ENCODE measurements around the gene CCDC183. TPM values are rescaled to one million over a fixed set of nuclear protein-coding genes. Genes with fewer than 3 reads are reported as not detected.

The CCDC183 gene
- polyA plus RNA-seq, 3 donors, result 0.54 to 2.1 TPM; not detected in 1

DNA sequence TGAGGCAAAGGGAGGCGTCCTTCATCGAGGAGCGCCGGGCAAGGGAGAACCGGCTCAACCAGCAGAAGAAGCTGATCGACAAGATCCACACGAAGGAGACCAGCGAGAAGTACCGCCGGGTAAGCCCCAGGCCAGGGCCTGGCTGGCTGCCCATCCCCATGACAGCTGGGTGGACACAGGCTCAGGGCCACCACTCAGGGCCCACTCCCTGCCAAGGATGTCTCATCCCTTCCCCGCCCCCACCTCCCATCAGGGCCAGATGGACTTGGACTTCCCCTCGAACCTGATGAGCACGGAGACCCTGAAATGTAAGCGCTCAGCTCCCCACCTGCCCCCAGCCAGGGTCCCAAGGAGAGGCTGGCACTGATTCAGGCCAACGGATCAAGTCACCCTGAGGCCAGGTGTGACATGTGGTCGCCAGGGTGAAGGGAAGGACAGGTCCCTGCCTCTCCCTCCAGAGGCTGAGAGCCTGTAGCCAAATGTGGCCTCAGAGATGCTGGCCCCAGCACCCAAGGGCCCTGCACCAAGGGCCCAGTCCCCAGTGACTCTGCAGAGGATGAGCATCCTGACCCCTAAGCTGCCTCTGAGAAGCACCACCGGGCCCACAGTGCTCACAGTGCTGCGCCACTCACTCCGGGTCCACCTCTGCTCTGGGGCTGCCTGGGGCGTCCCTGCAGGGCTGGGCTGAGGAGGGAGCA is 8.5 kb downstream of the CCDC183 start:
- H3K79me2 ChIP-seq (ENCODE audit: insufficient read depth, low read length), result peaks cover 18% of the 10 kb centered on the region
- H3K4me2 ChIP-seq (replicated peaks; ENCODE audit: extremely low read depth, low read length, poor library complexity, severe bottlenecking), result no peak overlapping the region
- DNase-seq, result no peak
- Mint-ChIP-seq H3K4me1 (peaks cover 36% of the 10 kb centered on the region), H3K9me3 (peaks cover 0 to 14% (median 1%) of the 10 kb centered on the region in 7 donors), H3K27me3 (ENCODE audit: low read depth in 3 of 3) (peaks cover 27 to 36% (median 28%) of the 10 kb centered on the region in 3 donors), H3K4me3 (no peak overlapping the region), H3K27ac (no peak overlapping the region), H3K36me3 (peaks cover 14 to 19% of the 10 kb centered on the region in 2 donors)
- 98% methylated on average over 20 of the region's 20 CpGs for WGBS (ENCODE audit: insufficient coverage)
- H3K9ac ChIP-seq (ENCODE audit: insufficient read depth, low read length, poor library complexity, severe bottlenecking), result no peak overlapping the region
- H3K4me3 ChIP-seq (replicated peaks in 1 of 3; ENCODE audit: low read depth in 2 of 3, low read length in 3 of 3), result no peak overlapping the region
- no peak overlapping the region for H2AFZ ChIP-seq (ENCODE audit: insufficient read depth, low read depth, low read length, poor library complexity, severe bottlenecking)
- H3K9me3 ChIP-seq (replicated peaks in 1 of 2; ENCODE audit: control insufficient read depth in 1 of 2, insufficient read depth in 1 of 2, low read length in 2 of 2), result no peaks in the 10 kb centered on the region
- no peak for TF ChIP-seq CTCF (IDR thresholded peaks at IDR 0.05)
- no peak overlapping the region for H3K27ac ChIP-seq (ENCODE audit: low read depth in 1 of 2, low read length in 2 of 2)
- peaks cover 19 to 29% of the 10 kb centered on the region in 2 donors for H3K27me3 ChIP-seq (ENCODE audit: control insufficient read depth in 2 of 2, insufficient read depth in 2 of 2, low read length in 2 of 2)
- peaks cover 11% of the 10 kb centered on the region for H4K20me1 ChIP-seq (ENCODE audit: insufficient read depth, low read length)
- peaks cover 0 to under 1% of the 10 kb centered on the region in 2 donors for H3K36me3 ChIP-seq (replicated peaks in 1 of 2; ENCODE audit: control insufficient read depth in 1 of 2, insufficient read depth in 2 of 2, low read length in 2 of 2)
- H3K4me1 ChIP-seq (ENCODE audit: control insufficient read depth in 1 of 2, insufficient read depth in 2 of 2, low read length in 2 of 2), result peaks cover 30 to 44% of the 10 kb centered on the region in 2 donors
- intact Hi-C loops (cut with micrococcal nuclease), result loop anchor here (5.0 to 10.0 kb wide), 2 partner anchors 38 to 140 kb away; partner anchors contain the start of genes AJM1 (in 1 of the 2), C8G (in 1 of the 2) and FBXW5 (in 1 of the 2)

- Mint-ChIP-seq H3K27ac (no peak overlapping the region), H3K9me3 (peaks cover 0 to 11% (median 1%) of the 10 kb centered on the region in 7 donors), H3K36me3 (peaks cover 20 to 24% of the 10 kb centered on the region in 2 donors), H3K27me3 (ENCODE audit: low read depth in 3 of 3) (peaks cover 23 to 30% (median 25%) of the 10 kb centered on the region in 3 donors), H3K4me1 (peaks cover 38% of the 10 kb centered on the region), H3K4me3 (no peak overlapping the region)
- intact Hi-C loops (cut with micrococcal nuclease), result loop anchor here (5.0 to 10.0 kb wide), 2 partner anchors 37 to 140 kb away; partner anchors contain the start of genes AJM1 (in 1 of the 2), C8G (in 1 of the 2) and FBXW5 (in 1 of the 2)
- H3K9me3 ChIP-seq (replicated peaks in 1 of 2; ENCODE audit: control insufficient read depth in 1 of 2, insufficient read depth in 1 of 2, low read length in 2 of 2), result no peaks in the 10 kb centered on the region
- no peak overlapping the region for H3K4me2 ChIP-seq (replicated peaks; ENCODE audit: extremely low read depth, low read length, poor library complexity, severe bottlenecking)
- peaks cover 14% of the 10 kb centered on the region for H4K20me1 ChIP-seq (ENCODE audit: insufficient read depth, low read length)
- no peak overlapping the region for H3K27ac ChIP-seq (ENCODE audit: low read depth in 1 of 2, low read length in 2 of 2)
- peaks cover 0 to 2% of the 10 kb centered on the region in 2 donors for H3K36me3 ChIP-seq (replicated peaks in 1 of 2; ENCODE audit: control insufficient read depth in 1 of 2, insufficient read depth in 2 of 2, low read length in 2 of 2)
- peaks cover 26 to 43% of the 10 kb centered on the region in 2 donors for H3K4me1 ChIP-seq (ENCODE audit: control insufficient read depth in 1 of 2, insufficient read depth in 2 of 2, low read length in 2 of 2)
- H3K79me2 ChIP-seq (ENCODE audit: insufficient read depth, low read length), result peaks cover 24% of the 10 kb centered on the region
- TF ChIP-seq CTCF (IDR thresholded peaks at IDR 0.05), result no peak
- H3K27me3 ChIP-seq (ENCODE audit: control insufficient read depth in 2 of 2, insufficient read depth in 2 of 2, low read length in 2 of 2), result peaks cover 16 to 24% of the 10 kb centered on the region in 2 donors
- no peak for DNase-seq
- WGBS (ENCODE audit: insufficient coverage), result 92% methylated on average over 11 of the region's 12 CpGs
- no peak overlapping the region for H3K9ac ChIP-seq (ENCODE audit: insufficient read depth, low read length, poor library complexity, severe bottlenecking)
- H3K4me3 ChIP-seq (replicated peaks in 1 of 3; ENCODE audit: low read depth in 2 of 3, low read length in 3 of 3), result no peak overlapping the region
- H2AFZ ChIP-seq (ENCODE audit: insufficient read depth, low read depth, low read length, poor library complexity, severe bottlenecking), result no peak overlapping the region
These were observed 9.1 kb downstream of the CCDC183 start for GRCh38 chr9:136805207-136805740.
